Liver (tissue), 9 donors: ENCODE results near the gene SERPINA3. TPM values are rescaled to one million over a fixed set of nuclear protein-coding genes. Genes with fewer than 3 reads are reported as not detected.

Source experiments
- DNase-seq: peaks from one replicate; pipeline ENCODE4 v3.0.0-alpha.2; 2017; ENCODE audit warnings: low spot score
- H3K27ac ChIP-seq, 2 donors: one replicate each; pipeline ENCODE4 v1.7.0; 2013; ENCODE audit warnings: inconsistent platforms in 2 of 2, low read length in 2 of 2, control low read depth in 1 of 2, low read depth in 1 of 2, mild to moderate bottlenecking in 1 of 2
- H3K27me3 ChIP-seq, 4 donors: one replicate each; pipeline versions ENCODE4 v1.6.1 to v1.7.0; 2013; ENCODE audit warnings: low read length in 3 of 4, inconsistent platforms in 1 of 4, mild to moderate bottlenecking in 1 of 4, moderate library complexity in 1 of 4; ENCODE audit not compliant: control insufficient read depth in 4 of 4, insufficient read depth in 4 of 4
- H3K36me3 ChIP-seq, 4 donors: one replicate each; pipeline versions ENCODE4 v1.6.1 to v1.7.0; 2013; ENCODE audit warnings: low read length in 3 of 4, mild to moderate bottlenecking in 3 of 4, low read depth in 1 of 4, moderate library complexity in 1 of 4; ENCODE audit not compliant: control insufficient read depth in 4 of 4, insufficient read depth in 3 of 4
- H3K4me1 ChIP-seq, 4 donors: one replicate each; pipeline versions ENCODE4 v1.6.1 to v1.7.0; 2013; ENCODE audit warnings: low read length in 3 of 4, mild to moderate bottlenecking in 3 of 4, moderate library complexity in 1 of 4; ENCODE audit not compliant: control insufficient read depth in 4 of 4, insufficient read depth in 4 of 4
- H3K4me3 ChIP-seq, 3 donors: one replicate each; pipeline versions ENCODE4 v1.6.1 to v1.7.0; 2013; ENCODE audit warnings: low read length in 3 of 3, control low read depth in 1 of 3, low read depth in 1 of 3, mild to moderate bottlenecking in 1 of 3
- H3K9ac ChIP-seq, 2 donors: one replicate each; pipeline ENCODE4 v1.7.0; 2013; ENCODE audit warnings: low read length in 2 of 2, mild to moderate bottlenecking in 2 of 2, moderate library complexity in 2 of 2, control low read depth in 1 of 2, low read depth in 1 of 2
- H3K9me3 ChIP-seq, 4 donors: one replicate each; pipeline versions ENCODE4 v1.6.1 to v1.7.0; 2013; ENCODE audit warnings: low read length in 3 of 4; ENCODE audit not compliant: control insufficient read depth in 4 of 4
- EGR1 ChIP-seq, 2 donors: IDR thresholded peaks; 2 replicates each; pipeline ENCODE4 v1.6.1; 2016 to 2018; ENCODE audit warnings: antibody characterized with exemption in 2 of 2, low read depth in 2 of 2
- FOXA1 ChIP-seq: IDR thresholded peaks from 2 replicates; pipeline ENCODE4 v1.6.1; 2016; ENCODE audit warnings: antibody characterized with exemption
- FOXA2 ChIP-seq: IDR thresholded peaks from 2 replicates; pipeline ENCODE4 v1.6.1; 2016; ENCODE audit warnings: antibody characterized with exemption
- GABPA ChIP-seq, 2 donors: IDR thresholded peaks in 1 of 2; conservative IDR thresholded peaks in 1 of 2; 2 replicates each; pipeline ENCODE4 v1.6.1; 2016; ENCODE audit warnings: antibody characterized with exemption in 2 of 2, mild to moderate bottlenecking in 1 of 2, moderate library complexity in 1 of 2
- HNF4A ChIP-seq, 2 donors: conservative IDR thresholded peaks; 2 replicates each; pipeline ENCODE4 v1.6.1; 2016; ENCODE audit warnings: antibody characterized with exemption in 2 of 2, mild to moderate bottlenecking in 2 of 2
- HNF4G ChIP-seq: IDR thresholded peaks from 2 replicates; pipeline ENCODE4 v1.6.1; 2016; ENCODE audit warnings: antibody characterized with exemption
- JUND ChIP-seq, 2 donors: IDR thresholded peaks; 2 replicates each; pipeline ENCODE4 v1.6.1; 2016; ENCODE audit warnings: antibody characterized with exemption in 2 of 2
- MAX ChIP-seq: IDR thresholded peaks from 2 replicates; pipeline ENCODE4 v1.6.1; 2016; ENCODE audit warnings: antibody characterized with exemption
- NR2F2 ChIP-seq: IDR thresholded peaks from 2 replicates; pipeline ENCODE4 v1.6.1; 2016; ENCODE audit warnings: antibody characterized with exemption
- RAD21 ChIP-seq, 2 donors: IDR thresholded peaks; 2 replicates each; pipeline ENCODE4 v1.6.1; 2016; ENCODE audit warnings: antibody characterized with exemption in 2 of 2, mild to moderate bottlenecking in 2 of 2
- REST ChIP-seq: IDR thresholded peaks from 2 replicates; pipeline ENCODE4 v1.6.1; 2016; ENCODE audit warnings: antibody characterized with exemption, mild to moderate bottlenecking
- RXRA ChIP-seq, 2 donors: IDR thresholded peaks; 2 replicates each; pipeline ENCODE4 v1.6.1; 2017 to 2018; ENCODE audit warnings: antibody characterized with exemption in 2 of 2, mild to moderate bottlenecking in 1 of 2
- SP1 ChIP-seq: IDR thresholded peaks from 2 replicates; pipeline ENCODE4 v1.6.1; 2018; ENCODE audit warnings: antibody characterized with exemption, mild to moderate bottlenecking
- TAF1 ChIP-seq: conservative IDR thresholded peaks from 2 replicates; pipeline ENCODE4 v1.6.1; 2016; ENCODE audit warnings: antibody characterized with exemption, mild to moderate bottlenecking
- YY1 ChIP-seq: IDR thresholded peaks from 2 replicates; pipeline ENCODE4 v1.6.1; 2016; ENCODE audit warnings: antibody characterized with exemption, mild to moderate bottlenecking
- WGBS: extraction: QIAGEN DNeasy Blood & Tissue Kit; methylation state at CpG from one replicate; pipeline ENCODE4 v1.1.7; 2013; 5-methylcytosine and 5-hydroxymethylcytosine counted together
- polyA plus RNA-seq, 2 donors: library from polyadenylated mRNA; stranded (reverse) in 1 of 2; unstranded in 1 of 2; fragments of 200-250 nt in 1 of 2; fragments of >200 nt in 1 of 2; fragmentation: Nextera tagmentation in 1 of 2; extraction: Ambion mirVana in 1 of 2; gene quantifications; one replicate each; pipeline versions ENCODE4 v1.2.1 to v1.2.3, GENCODE V29; 2013 to 2015
- total RNA-seq, 2 donors: library from RNA; depleted of rRNA; stranded (reverse); fragments of >200 nt; gene quantifications; one replicate each; pipeline ENCODE4 v1.2.3, GENCODE V29; 2014
- TF ChIP-seq, protein P1 (sequence below): IDR thresholded peaks from 2 replicates; pipeline ENCODE4 v1.6.1; 2016; ENCODE audit warnings: antibody characterized with exemption
- TF ChIP-seq, protein P2 (sequence below): fragments of 150-350 bp; IDR thresholded peaks from 2 replicates; pipeline ENCODE4 v1.5.1; 2017; ENCODE audit warnings: improper control_type of control experiment, low read depth, low read length; ENCODE audit not compliant: missing input control
- TF ChIP-seq, protein P3 (sequence below): IDR thresholded peaks from 2 replicates; pipeline ENCODE4 v1.6.1; 2016; ENCODE audit warnings: antibody characterized with exemption
- donor health status: healthy.
- donor health status: healthy.
- donor health status: healthy.
- donor health status: healthy.
- donor health status: healthy.

The SERPINA3 gene
- total and polyA plus RNA-seq, 4 donors: 2,087 to 17,984 (median 13,009) TPM

DNA sequence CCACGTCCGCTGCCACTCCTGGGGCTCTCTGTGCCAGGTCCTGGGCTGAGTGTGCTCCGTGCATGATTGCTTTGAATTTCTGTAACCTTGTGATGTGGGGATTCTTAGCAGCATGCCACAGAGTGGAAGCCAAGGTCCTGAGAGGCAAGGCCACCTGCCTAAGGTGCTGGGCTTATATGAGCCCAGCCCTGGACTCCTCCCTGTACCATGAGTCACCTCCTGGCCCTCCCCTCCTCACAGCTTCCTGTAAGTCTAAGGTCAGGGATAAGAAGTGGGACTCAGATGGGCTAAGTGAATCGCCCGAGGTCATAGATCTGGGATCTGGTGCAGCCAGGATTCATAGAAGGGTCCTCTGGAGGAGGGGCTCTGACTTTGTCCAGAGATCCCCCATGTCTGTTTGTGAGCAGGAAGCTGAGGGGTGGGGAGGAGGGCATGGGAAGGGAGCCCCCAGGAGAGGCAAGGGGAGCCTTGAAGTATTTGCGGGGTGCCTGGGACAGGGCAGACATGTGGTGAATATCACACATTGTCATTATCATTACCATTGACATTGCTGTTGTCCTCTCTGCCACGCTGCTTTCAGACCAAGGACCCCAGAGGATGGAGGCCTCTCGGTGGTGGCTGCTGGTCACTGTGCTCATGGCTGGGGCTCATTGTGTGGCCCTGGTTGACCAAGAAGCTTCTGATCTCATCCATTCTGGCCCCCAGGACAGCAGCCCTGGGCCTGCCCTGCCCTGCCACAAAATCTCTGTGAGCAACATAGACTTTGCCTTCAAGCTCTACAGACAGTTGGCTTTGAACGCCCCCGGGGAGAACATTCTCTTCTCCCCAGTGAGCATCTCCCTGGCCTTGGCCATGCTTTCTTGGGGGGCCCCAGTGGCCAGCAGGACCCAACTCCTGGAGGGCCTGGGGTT, 28.8 kb downstream of the SERPINA3 start:
- no peaks in the 10 kb centered on the region for H3K27me3 ChIP-seq
- H3K36me3 ChIP-seq: no peaks in the 10 kb centered on the region
- no peak overlapping the region for H3K9ac ChIP-seq
- TF ChIP-seq, protein P1, sequence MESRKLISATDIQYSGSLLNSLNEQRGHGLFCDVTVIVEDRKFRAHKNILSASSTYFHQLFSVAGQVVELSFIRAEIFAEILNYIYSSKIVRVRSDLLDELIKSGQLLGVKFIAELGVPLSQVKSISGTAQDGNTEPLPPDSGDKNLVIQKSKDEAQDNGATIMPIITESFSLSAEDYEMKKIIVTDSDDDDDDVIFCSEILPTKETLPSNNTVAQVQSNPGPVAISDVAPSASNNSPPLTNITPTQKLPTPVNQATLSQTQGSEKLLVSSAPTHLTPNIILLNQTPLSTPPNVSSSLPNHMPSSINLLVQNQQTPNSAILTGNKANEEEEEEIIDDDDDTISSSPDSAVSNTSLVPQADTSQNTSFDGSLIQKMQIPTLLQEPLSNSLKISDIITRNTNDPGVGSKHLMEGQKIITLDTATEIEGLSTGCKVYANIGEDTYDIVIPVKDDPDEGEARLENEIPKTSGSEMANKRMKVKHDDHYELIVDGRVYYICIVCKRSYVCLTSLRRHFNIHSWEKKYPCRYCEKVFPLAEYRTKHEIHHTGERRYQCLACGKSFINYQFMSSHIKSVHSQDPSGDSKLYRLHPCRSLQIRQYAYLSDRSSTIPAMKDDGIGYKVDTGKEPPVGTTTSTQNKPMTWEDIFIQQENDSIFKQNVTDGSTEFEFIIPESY: no peak
- TF ChIP-seq MAX (no peak), TAF1 (no peak), RAD21 (IDR thresholded peaks at IDR 0.05) (no peak), RXRA (IDR thresholded peaks at IDR 0.05) (no peak), HNF4A (conservative IDR thresholded peaks at IDR 0.05) (no peak), FOXA1 (no peak), SP1 (no peak), REST (no peak), YY1 (no peak), GABPA (IDR thresholded peaks at IDR 0.05 in 1 of 2, conservative IDR thresholded peaks at IDR 0.05 in 1 of 2) (no peak), NR2F2 (no peak), FOXA2 (no peak), HNF4G (no peak), EGR1 (IDR thresholded peaks at IDR 0.05; ENCODE audit: low read depth in 2 of 2) (no peak), JUND (IDR thresholded peaks at IDR 0.05) (no peak)
- TF ChIP-seq, protein P2, sequence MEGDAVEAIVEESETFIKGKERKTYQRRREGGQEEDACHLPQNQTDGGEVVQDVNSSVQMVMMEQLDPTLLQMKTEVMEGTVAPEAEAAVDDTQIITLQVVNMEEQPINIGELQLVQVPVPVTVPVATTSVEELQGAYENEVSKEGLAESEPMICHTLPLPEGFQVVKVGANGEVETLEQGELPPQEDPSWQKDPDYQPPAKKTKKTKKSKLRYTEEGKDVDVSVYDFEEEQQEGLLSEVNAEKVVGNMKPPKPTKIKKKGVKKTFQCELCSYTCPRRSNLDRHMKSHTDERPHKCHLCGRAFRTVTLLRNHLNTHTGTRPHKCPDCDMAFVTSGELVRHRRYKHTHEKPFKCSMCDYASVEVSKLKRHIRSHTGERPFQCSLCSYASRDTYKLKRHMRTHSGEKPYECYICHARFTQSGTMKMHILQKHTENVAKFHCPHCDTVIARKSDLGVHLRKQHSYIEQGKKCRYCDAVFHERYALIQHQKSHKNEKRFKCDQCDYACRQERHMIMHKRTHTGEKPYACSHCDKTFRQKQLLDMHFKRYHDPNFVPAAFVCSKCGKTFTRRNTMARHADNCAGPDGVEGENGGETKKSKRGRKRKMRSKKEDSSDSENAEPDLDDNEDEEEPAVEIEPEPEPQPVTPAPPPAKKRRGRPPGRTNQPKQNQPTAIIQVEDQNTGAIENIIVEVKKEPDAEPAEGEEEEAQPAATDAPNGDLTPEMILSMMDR: no peak
- TF ChIP-seq, protein P3, sequence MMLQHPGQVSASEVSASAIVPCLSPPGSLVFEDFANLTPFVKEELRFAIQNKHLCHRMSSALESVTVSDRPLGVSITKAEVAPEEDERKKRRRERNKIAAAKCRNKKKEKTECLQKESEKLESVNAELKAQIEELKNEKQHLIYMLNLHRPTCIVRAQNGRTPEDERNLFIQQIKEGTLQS: no peak
- no peak for DNase-seq
- H3K9me3 ChIP-seq: no peaks in the 10 kb centered on the region
- no peak overlapping the region for H3K27ac ChIP-seq
- H3K4me1 ChIP-seq: peaks cover 3 to 34% (median 27%) of the 10 kb centered on the region in 4 donors
- WGBS: 91% methylated on average over 10 of the region's 10 CpGs
- no peak overlapping the region for H3K4me3 ChIP-seq
